Measurements from ENCODE around the gene EPB42. TPM values are rescaled to one million over a fixed set of nuclear protein-coding genes. Genes with fewer than 3 reads are reported as not detected.

The EPB42 gene
- total RNA-seq: 1 to 10 TPM in 1 of 6 experiments, under 1 TPM in 2, not detected in 3; 0.20 to 3.4 (median 0.64) TPM
- long read RNA-seq: 0 reads

DNA sequence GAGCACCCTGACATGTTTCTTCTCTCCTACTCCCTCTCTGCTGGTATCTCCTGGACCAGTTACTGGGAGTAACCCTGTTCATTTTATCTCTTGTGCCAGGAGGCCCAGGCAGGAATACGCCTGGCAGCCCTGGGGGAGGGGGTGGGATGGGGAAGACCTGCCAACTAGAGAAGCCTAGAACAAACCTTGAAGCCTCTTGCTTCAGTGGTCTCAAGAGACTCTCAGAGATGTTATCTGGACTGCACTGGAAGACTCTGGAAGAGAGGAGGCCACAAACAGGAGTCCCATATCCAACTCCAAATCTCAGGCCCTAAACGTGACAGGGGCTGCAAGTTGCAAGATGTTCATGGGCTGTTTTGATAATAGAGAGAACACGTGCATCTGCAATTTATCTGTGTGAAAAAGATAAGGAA, at the start of gene EPB42:
Gene EPB42 (minus strand): TSS at position 28 of the 413 bp plus-strand sequence. CDS start 193 bp downstream, outside the sequence.
- intact Hi-C loops (cut with DNase I): no loop called here
- H3K27ac ChIP-seq: no peak within 1 kb of the TSS
- WGBS (ENCODE audit: insufficient coverage, low coverage, low lambda C conversion rate, missing lambda C conversion rate): 58% methylated on average over 3 of the region's 3 CpGs
- DNase-seq (no peak), ATAC-seq (peak in 1 of 4 donors; percentile 23)
- no peak within 1 kb of the TSS for H3K4me3 ChIP-seq
- H3K9me3 ChIP-seq: no peaks in the 10 kb centered on the region
- no peaks in the 10 kb centered on the region for H3K36me3 ChIP-seq
- TF ChIP-seq, protein P1, sequence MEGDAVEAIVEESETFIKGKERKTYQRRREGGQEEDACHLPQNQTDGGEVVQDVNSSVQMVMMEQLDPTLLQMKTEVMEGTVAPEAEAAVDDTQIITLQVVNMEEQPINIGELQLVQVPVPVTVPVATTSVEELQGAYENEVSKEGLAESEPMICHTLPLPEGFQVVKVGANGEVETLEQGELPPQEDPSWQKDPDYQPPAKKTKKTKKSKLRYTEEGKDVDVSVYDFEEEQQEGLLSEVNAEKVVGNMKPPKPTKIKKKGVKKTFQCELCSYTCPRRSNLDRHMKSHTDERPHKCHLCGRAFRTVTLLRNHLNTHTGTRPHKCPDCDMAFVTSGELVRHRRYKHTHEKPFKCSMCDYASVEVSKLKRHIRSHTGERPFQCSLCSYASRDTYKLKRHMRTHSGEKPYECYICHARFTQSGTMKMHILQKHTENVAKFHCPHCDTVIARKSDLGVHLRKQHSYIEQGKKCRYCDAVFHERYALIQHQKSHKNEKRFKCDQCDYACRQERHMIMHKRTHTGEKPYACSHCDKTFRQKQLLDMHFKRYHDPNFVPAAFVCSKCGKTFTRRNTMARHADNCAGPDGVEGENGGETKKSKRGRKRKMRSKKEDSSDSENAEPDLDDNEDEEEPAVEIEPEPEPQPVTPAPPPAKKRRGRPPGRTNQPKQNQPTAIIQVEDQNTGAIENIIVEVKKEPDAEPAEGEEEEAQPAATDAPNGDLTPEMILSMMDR (IDR thresholded peaks at IDR 0.05): no peak
- no peaks in the 10 kb centered on the region for H3K4me1 ChIP-seq
- no peaks in the 10 kb centered on the region for H3K27me3 ChIP-seq

DNA sequence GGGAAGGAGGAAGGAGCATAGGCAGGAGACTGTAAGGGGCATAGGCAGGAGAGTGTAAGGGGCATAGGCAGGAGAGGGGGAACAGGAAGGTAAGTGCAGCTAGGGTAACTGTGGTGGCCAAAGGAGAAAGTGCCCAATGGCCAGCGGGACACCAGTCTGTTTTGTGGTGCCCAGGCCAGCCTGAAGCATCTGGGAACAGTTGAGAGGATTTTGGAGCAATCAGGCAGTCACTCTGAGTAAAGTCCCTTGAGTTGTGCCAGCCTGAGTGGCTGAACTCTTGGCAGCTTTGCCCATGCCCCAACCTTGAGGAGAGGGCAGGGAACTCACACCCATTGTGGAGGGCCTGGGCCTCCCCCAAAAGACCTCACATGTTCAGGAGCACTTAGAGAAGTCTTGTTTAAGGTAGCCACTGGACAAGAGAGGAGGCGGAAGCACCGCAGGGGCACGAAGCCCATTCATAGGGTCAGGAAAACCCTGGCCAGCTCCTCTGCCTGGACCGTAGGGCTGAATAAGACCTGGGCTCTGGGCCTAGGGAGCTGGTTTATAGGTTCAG, 49.4 kb upstream of the EPB42 start:
- H3K4me3 ChIP-seq: no peak overlapping the region
- H3K27me3 ChIP-seq: no peaks in the 10 kb centered on the region
- DNase-seq (no peak), ATAC-seq (no peak)
- 67% methylated on average over 3 of the region's 5 CpGs for WGBS (ENCODE audit: insufficient coverage, low coverage, low lambda C conversion rate, missing lambda C conversion rate)
- no peak overlapping the region for H3K27ac ChIP-seq
- intact Hi-C loops (cut with DNase I): no loop called here
- TF ChIP-seq, protein P1 (IDR thresholded peaks at IDR 0.05): no peak
- no peak for TF ChIP-seq POLR2A (IDR thresholded peaks at IDR 0.05)
- H3K9me3 ChIP-seq: no peaks in the 10 kb centered on the region
- H3K36me3 ChIP-seq: no peaks in the 10 kb centered on the region
- no peaks in the 10 kb centered on the region for H3K4me1 ChIP-seq

DNA sequence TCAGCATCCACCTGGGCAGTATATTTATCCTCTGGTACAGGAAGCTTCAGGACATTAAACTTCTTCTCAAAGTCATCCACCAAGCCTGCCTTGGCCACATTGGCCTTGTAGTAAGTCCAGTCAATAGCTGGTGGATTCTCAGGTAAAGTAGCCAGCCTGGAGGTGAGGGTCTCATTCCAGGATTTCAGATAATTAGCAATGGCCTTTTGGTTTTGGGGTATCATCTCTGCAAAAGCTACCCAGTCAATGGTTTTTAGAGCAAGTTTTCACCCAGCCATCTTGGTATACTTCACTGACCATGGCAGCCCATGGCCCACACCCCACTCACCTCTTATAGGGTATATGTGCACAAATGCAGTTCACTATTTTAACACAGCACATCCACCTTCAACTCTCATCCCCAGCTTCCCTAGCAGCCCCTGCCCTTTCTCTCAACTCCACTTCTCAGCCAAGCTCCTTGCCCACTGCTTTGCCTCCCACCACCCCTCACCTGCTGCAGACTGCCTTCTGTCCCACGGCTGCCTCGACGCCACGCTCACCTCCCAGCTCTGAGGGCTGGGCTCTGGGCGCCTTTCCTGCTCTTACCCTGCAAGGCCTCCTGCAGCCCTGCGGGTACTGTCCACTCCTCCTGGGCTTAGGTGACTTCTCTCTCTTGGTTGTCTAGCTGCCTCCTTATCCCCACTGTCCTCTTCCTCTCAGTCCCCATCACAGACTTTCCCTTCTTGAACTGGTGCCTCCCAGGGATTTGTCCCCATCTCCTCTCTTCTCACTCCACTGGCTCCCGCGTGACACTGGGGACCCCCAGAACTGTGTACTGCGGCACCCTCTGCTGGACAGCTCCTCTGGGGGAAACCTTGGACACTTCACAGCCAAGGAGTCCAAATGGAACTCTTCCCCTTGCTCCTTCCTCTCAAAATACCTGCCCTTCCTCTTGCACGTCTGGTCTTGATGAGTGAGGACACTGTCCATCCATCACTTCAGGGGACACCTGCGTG, 47.6 kb upstream of the EPB42 start:
- H3K9me3 ChIP-seq: no peaks in the 10 kb centered on the region
- H3K36me3 ChIP-seq: no peaks in the 10 kb centered on the region
- ATAC-seq: no peak
- H3K4me3 ChIP-seq: no peak overlapping the region
- no peak for DNase-seq
- intact Hi-C loops (cut with DNase I): no loop called here
- no peak for TF ChIP-seq POLR2A (IDR thresholded peaks at IDR 0.05)
- TF ChIP-seq, protein P1 (IDR thresholded peaks at IDR 0.05): no peak
- H3K4me1 ChIP-seq: no peaks in the 10 kb centered on the region
- WGBS (ENCODE audit: insufficient coverage, low coverage, low lambda C conversion rate, missing lambda C conversion rate): 40% methylated on average over 11 of the region's 11 CpGs
- H3K27me3 ChIP-seq: no peaks in the 10 kb centered on the region
- no peak overlapping the region for H3K27ac ChIP-seq

DNA sequence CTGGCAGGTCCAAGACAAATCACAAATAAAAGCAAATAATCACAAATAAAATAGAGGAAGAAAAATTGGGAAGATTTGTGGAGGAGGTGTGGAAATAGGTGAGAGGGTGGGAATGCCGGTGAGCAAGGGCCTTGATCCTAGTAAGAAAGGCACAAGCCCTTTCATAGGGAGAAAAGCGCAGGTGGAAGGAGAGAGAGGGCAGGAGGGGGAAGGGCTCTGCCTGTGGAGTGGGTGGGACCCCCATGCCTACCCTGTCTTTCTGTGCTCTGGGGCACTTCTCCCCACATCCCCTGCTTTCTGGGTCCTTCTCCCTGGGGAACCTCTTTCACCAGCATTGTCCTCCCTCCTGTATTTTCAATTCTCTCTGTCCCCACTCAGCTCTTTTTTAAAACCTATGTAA, 46.6 kb upstream of the EPB42 start:
- H3K4me1 ChIP-seq: no peaks in the 10 kb centered on the region
- DNase-seq: no peak
- no peaks in the 10 kb centered on the region for H3K9me3 ChIP-seq
- TF ChIP-seq POLR2A (IDR thresholded peaks at IDR 0.05): no peak
- TF ChIP-seq, protein P1 (IDR thresholded peaks at IDR 0.05): no peak
- H3K27ac ChIP-seq: no peak overlapping the region
- intact Hi-C loops (cut with DNase I): no loop called here
- WGBS (ENCODE audit: insufficient coverage, low coverage, low lambda C conversion rate, missing lambda C conversion rate): no CpG with 5 or more reads among the region's 2 CpGs
- no peak for ATAC-seq
- H3K27me3 ChIP-seq: no peaks in the 10 kb centered on the region
- H3K4me3 ChIP-seq: no peak overlapping the region
- H3K36me3 ChIP-seq: no peaks in the 10 kb centered on the region

All from right lobe of liver (tissue), 6 donors.